Heart right ventricle (tissue), 16 donors: ENCODE measurements around the gene PTPRU. TPM values are rescaled to one million over a fixed set of nuclear protein-coding genes. Genes with fewer than 3 reads are reported as not detected.

Source experiments
- ATAC-seq, 8 donors: fragments of 200-7000 bp; cut with Tn5 transposase; one replicate each; pipeline ENCODE4 v1.9.1; 2020; ENCODE audit warnings: mild to moderate bottlenecking in 8 of 8, moderate library complexity in 8 of 8, moderate number of reproducible peaks in 1 of 8
- DNase-seq, 2 donors: peaks; one replicate each; pipeline ENCODE4 v3.0.0-alpha.2; 2020
- H3K27ac ChIP-seq, 10 donors: fragments of 200-600 bp; sonication (generic) in 2 of 10; one replicate each; pipeline versions ENCODE4 v1.5.0 to v1.8.0; 2020 to 2022; ENCODE audit warnings: mild to moderate bottlenecking in 3 of 10
- H3K27me3 ChIP-seq, 7 donors: fragments of 200-600 bp; one replicate each; pipeline ENCODE4 v1.8.0; 2021 to 2022; ENCODE audit warnings: mild to moderate bottlenecking in 2 of 7
- H3K36me3 ChIP-seq, 9 donors: fragments of 200-600 bp; sonication (generic) in 1 of 9; one replicate each; pipeline versions ENCODE4 v1.5.0 to v1.8.0; 2020 to 2022; ENCODE audit warnings: mild to moderate bottlenecking in 2 of 9
- H3K4me1 ChIP-seq, 9 donors: fragments of 200-600 bp; sonication (generic) in 1 of 9; one replicate each; pipeline versions ENCODE4 v1.5.0 to v1.8.0; 2020 to 2022; ENCODE audit warnings: mild to moderate bottlenecking in 4 of 9
- H3K4me3 ChIP-seq, 10 donors: fragments of 200-600 bp; sonication (generic) in 2 of 10; one replicate each; pipeline versions ENCODE4 v1.5.0 to v1.8.0; 2020 to 2022; ENCODE audit warnings: mild to moderate bottlenecking in 7 of 10, moderate library complexity in 2 of 10
- H3K9me3 ChIP-seq, 11 donors: fragments of 200-600 bp in 10 of 11; sonication (generic) in 2 of 11; one replicate each; pipeline versions ENCODE4 v1.5.0 to v1.8.0; 2013 to 2022; ENCODE audit warnings: mild to moderate bottlenecking in 2 of 11, control low read depth in 1 of 11, moderate library complexity in 1 of 11
- CTCF ChIP-seq, 9 donors: fragments of 200-600 bp; sonication (generic) in 2 of 9; IDR thresholded peaks; one replicate each; pipeline versions ENCODE4 v1.5.0 to v1.8.0; 2021 to 2022; ENCODE audit warnings: antibody characterized with exemption in 9 of 9, mild to moderate bottlenecking in 5 of 9, moderate library complexity in 1 of 9
- WGBS, 2 donors: extraction: QIAGEN DNeasy Blood & Tissue Kit; methylation state at CpG; one replicate each; pipeline ENCODE4 v1.1.7; 2013; ENCODE audit warnings: inconsistent platforms in 1 of 2; 5-methylcytosine and 5-hydroxymethylcytosine counted together
- intact Hi-C, 10 donors: fragments of 100-400 bp; cut with DNase I; formaldehyde crosslinking; loops; one replicate each; pipeline versions ENCODE4 v1.11.1 to v1.14.2; 2022
- polyA plus RNA-seq, 2 donors: library from polyadenylated mRNA; stranded (reverse); fragments of 200-250 nt; gene quantifications; one replicate each; pipeline ENCODE4 v1.2.3, GENCODE V29; 2013
- total RNA-seq, 10 donors: library from RNA; stranded (reverse); fragmentation: NEBNext Ultra II Directional in 3 of 10; extraction: Animal tissue kit (Norgen Biotek cat#: 25700) in 3 of 10; gene quantifications; one replicate each; pipeline versions ENCODE4 v1.2.1 to v1.2.4, GENCODE V29; 2021 to 2023
- donor health status: Arrhythmogenic right ventricular cardiomyopathy.
- donor health status: ischemic (EF 13 %, LVEDD 7.1; RV severe dilation, severe dysfunction).
- donor health status: healthy with polysubstance abuse.
- donor health status: DM: no; HTN: yes; CAD: no.
- donor health status: DM: no; HTN: no; CAD: no.
- donor health status: ischemic (EF 25% LVEDD 6.9; RV normal size, moderate dysfunction).
- donor health status: ischemic (EF 25% LVEDD 5.7; RV mildly dilated, moderate dysfunction).
- donor health status: healthy.
- donor health status: DM: yes; HTN: yes; CAD: no.
- donor health status: Ischemic cardiomyopathy.
- donor health status: ischemic (EF 35%, LVEDD 5.7; RV mildly dilated, moderate dysfunction).
- donor health status: nonischemic (EF 11% LVEDD 7.7; RV severe dilation, severe dysfunction).
- donor health status: DM: yes; HTN: yes; CAD: no.
- donor health status: PGD.
- donor health status: ischemic (EF 29% LVEDD 5.4; RV normal size, mild dysfunction).
- donor health status: nonischemic (EF 23%, LVEDD 6.1; RV moderate dilation, normal function).

PTPRU gene
- total and polyA plus RNA-seq, 12 donors, result 8.6 to 29.8 (median 14.5) TPM

GRCh38 chr1:29251164-29252124, 15.1 kb downstream of the PTPRU start:
- no peak for TF ChIP-seq CTCF (IDR thresholded peaks at IDR 0.05)
- Histone ChIP-seq H3K4me3 (no peak overlapping the region), H3K4me1 (no peaks in the 10 kb centered on the region), H3K36me3 (no peaks in the 10 kb centered on the region), H3K27ac (no peak overlapping the region), H3K27me3 (no peaks in the 10 kb centered on the region), H3K9me3 (no peaks in the 10 kb centered on the region)
- whole genome bisulfite sequencing, 2 donors, result 83 to 84% methylated on average over 8 of the region's 8 CpGs
- no peak for ATAC-seq
- intact Hi-C loops, result no loop called here
- no peak for DNase-seq

- H3K4me1 ChIP-seq, result no peaks in the 10 kb centered on the region
- ATAC-seq (no peak), DNase-seq (no peak)
- H3K27me3 ChIP-seq, result peaks cover 0 to 8% (median 2%) of the 10 kb centered on the region in 7 donors
- no peaks in the 10 kb centered on the region for H3K9me3 ChIP-seq
- no peaks in the 10 kb centered on the region for H3K36me3 ChIP-seq
- intact Hi-C loops, result no loop called here
- 88 to 90% methylated on average over 3 of the region's 3 CpGs for WGBS, 2 donors
- no peak overlapping the region for H3K4me3 ChIP-seq
- no peak overlapping the region for H3K27ac ChIP-seq
- no peak for TF ChIP-seq CTCF (IDR thresholded peaks at IDR 0.05)
These were observed 16.9 kb downstream of the PTPRU start for GRCh38 chr1:29253180-29253579.

GRCh38 chr1:29254346-29254745, 18.0 kb downstream of the PTPRU start:
- Histone ChIP-seq H3K36me3 (no peaks in the 10 kb centered on the region), H3K4me3 (no peak overlapping the region), H3K27ac (no peak overlapping the region), H3K27me3 (peaks cover 0 to 20% (median 9%) of the 10 kb centered on the region in 7 donors), H3K9me3 (no peaks in the 10 kb centered on the region), H3K4me1 (peaks cover 0 to 6% (median 4%) of the 10 kb centered on the region in 9 donors)
- 87 to 95% methylated on average over 7 of the region's 7 CpGs for WGBS, 2 donors
- DNase-seq (no peak), ATAC-seq (no peak)
- no peak for TF ChIP-seq CTCF (IDR thresholded peaks at IDR 0.05)
- intact Hi-C loops, result no loop called here

- TF ChIP-seq CTCF (IDR thresholded peaks at IDR 0.05), result no peak
- H3K4me1 ChIP-seq, result peaks cover 0 to 13% (median 10%) of the 10 kb centered on the region in 9 donors
- no peaks in the 10 kb centered on the region for H3K9me3 ChIP-seq
- intact Hi-C loops, result no loop called here
- H3K36me3 ChIP-seq, result no peaks in the 10 kb centered on the region
- whole genome bisulfite sequencing, 2 donors, result 87 to 88% methylated on average over 10 of the region's 10 CpGs
- H3K27ac ChIP-seq, result no peak overlapping the region
- DNase-seq (no peak), ATAC-seq (no peak)
- H3K27me3 ChIP-seq, result peaks cover 0 to 28% (median 10%) of the 10 kb centered on the region in 7 donors
- H3K4me3 ChIP-seq, result no peak overlapping the region
These were observed 18.9 kb downstream of the PTPRU start for GRCh38 chr1:29255134-29255666.
